ENCODE measurements around the gene GRID1.

GRID1 gene

GRCh38 chr10:86340176-86340990 is 26.2 kb downstream of the GRID1 start:
- no peak for DNase-seq (ENCODE audit: low read depth in 1 of 2, low spot score in 1 of 2)

GRCh38 chr10:86339226-86339865 is 27.2 kb downstream of the GRID1 start:
- no peak for DNase-seq (ENCODE audit: low read depth in 1 of 2, low spot score in 1 of 2)

GRCh38 chr10:86337121-86337601 is 29.4 kb downstream of the GRID1 start:
- DNase-seq (ENCODE audit: low read depth in 1 of 2, low spot score in 1 of 2): no peak

- DNase-seq (ENCODE audit: low read depth in 1 of 2, low spot score in 1 of 2): no peak
These were observed 30.3 kb downstream of the GRID1 start for GRCh38 chr10:86336341-86336740.

GRCh38 chr10:86335831-86336230 is 30.8 kb downstream of the GRID1 start:
- DNase-seq (ENCODE audit: low read depth in 1 of 2, low spot score in 1 of 2): no peak

- DNase-seq (ENCODE audit: low read depth in 1 of 2, low spot score in 1 of 2): no peak
These were observed 31.3 kb downstream of the GRID1 start for GRCh38 chr10:86335257-86335656.

- no peak for DNase-seq (ENCODE audit: low read depth in 1 of 2, low spot score in 1 of 2)
These were observed 32.0 kb downstream of the GRID1 start for GRCh38 chr10:86334488-86335085.

GRCh38 chr10:86333826-86334487 is 32.6 kb downstream of the GRID1 start:
- no peak for DNase-seq (ENCODE audit: low read depth in 1 of 2, low spot score in 1 of 2)

- no peak for DNase-seq (ENCODE audit: low read depth in 1 of 2, low spot score in 1 of 2)
These were observed 34.7 kb downstream of the GRID1 start for GRCh38 chr10:86331861-86332260.

GRCh38 chr10:86330778-86331763 is 35.5 kb downstream of the GRID1 start:
- DNase-seq (ENCODE audit: low read depth in 1 of 2, low spot score in 1 of 2): no peak

- no peak for DNase-seq (ENCODE audit: low read depth in 1 of 2, low spot score in 1 of 2)
These were observed 36.5 kb downstream of the GRID1 start for GRCh38 chr10:86329896-86330680.

GRCh38 chr10:86329093-86329710 is 37.4 kb downstream of the GRID1 start:
- no peak for DNase-seq (ENCODE audit: low read depth in 1 of 2, low spot score in 1 of 2)

- DNase-seq (ENCODE audit: low read depth in 1 of 2, low spot score in 1 of 2): no peak
These were observed 38.5 kb downstream of the GRID1 start for GRCh38 chr10:86327954-86328725.

- no peak for DNase-seq (ENCODE audit: low read depth in 1 of 2, low spot score in 1 of 2)
These were observed 41.4 kb downstream of the GRID1 start for GRCh38 chr10:86325158-86325557.

- DNase-seq (ENCODE audit: low read depth in 1 of 2, low spot score in 1 of 2): no peak
These were observed 45.0 kb downstream of the GRID1 start for GRCh38 chr10:86321568-86321967.

- DNase-seq (ENCODE audit: low read depth in 1 of 2, low spot score in 1 of 2): no peak
These were observed 46.9 kb downstream of the GRID1 start for GRCh38 chr10:86319676-86320075.

- no peak for DNase-seq (ENCODE audit: low read depth in 1 of 2, low spot score in 1 of 2)
These were observed 48.5 kb downstream of the GRID1 start for GRCh38 chr10:86317949-86318725.

- DNase-seq (ENCODE audit: low read depth in 1 of 2, low spot score in 1 of 2): no peak
These were observed 49.6 kb downstream of the GRID1 start for GRCh38 chr10:86316990-86317389.
